ENCODE results near the gene SLIT3. TPM values are rescaled to one million over a fixed set of nuclear protein-coding genes. Genes with fewer than 3 reads are reported as not detected.
A peak's percentile ranks its signal among the peaks of the same experiment; 100 is the strongest.

SLIT3 gene
- total RNA-seq, 1 donor from 2014 or later = 70.0 TPM

GRCh38 chr5:168818558-168818957 is 482.4 kb downstream of the SLIT3 start:
- H3K36me3 ChIP-seq = no peaks in the 10 kb centered on the region
- DNase-seq (peak; percentile 78), ATAC-seq (peak; percentile 96)
- no peak overlapping the region for H3K27ac ChIP-seq
- intact Hi-C loops (cut with DNase I) = no loop called here
- no peak overlapping the region for H3K4me3 ChIP-seq
- no peaks in the 10 kb centered on the region for H3K9me3 ChIP-seq
- TF ChIP-seq CTCF (IDR thresholded peaks at IDR 0.05) = no peak
- H3K27me3 ChIP-seq = peaks cover 71% of the 10 kb centered on the region
- H3K4me1 ChIP-seq = no peaks in the 10 kb centered on the region

- no peak for ATAC-seq
- no peak for TF ChIP-seq CTCF (IDR thresholded peaks at IDR 0.05)
- Histone ChIP-seq H3K27me3 (peaks cover 66% of the 10 kb centered on the region), H3K4me3 (no peak overlapping the region), H3K36me3 (no peaks in the 10 kb centered on the region), H3K4me1 (no peaks in the 10 kb centered on the region), H3K27ac (no peak overlapping the region), H3K9me3 (no peaks in the 10 kb centered on the region)
- no peak for DNase-seq
- intact Hi-C loops (cut with DNase I) = no loop called here
Observed at GRCh38 chr5:168817591-168817990, 483.3 kb downstream of the SLIT3 start.

- H3K4me1 ChIP-seq = no peaks in the 10 kb centered on the region
- DNase-seq (no peak), ATAC-seq (no peak)
- H3K9me3 ChIP-seq = no peaks in the 10 kb centered on the region
- H3K27me3 ChIP-seq = peaks cover 56% of the 10 kb centered on the region
- H3K27ac ChIP-seq = no peak overlapping the region
- intact Hi-C loops (cut with DNase I) = no loop called here
- H3K4me3 ChIP-seq = no peak overlapping the region
- H3K36me3 ChIP-seq = no peaks in the 10 kb centered on the region
- no peak for TF ChIP-seq CTCF (IDR thresholded peaks at IDR 0.05)
Observed at GRCh38 chr5:168816661-168817060, 484.3 kb downstream of the SLIT3 start.

- DNase-seq (no peak), ATAC-seq (no peak)
- Histone ChIP-seq H3K4me1 (no peaks in the 10 kb centered on the region), H3K4me3 (no peak overlapping the region), H3K9me3 (no peaks in the 10 kb centered on the region), H3K36me3 (no peaks in the 10 kb centered on the region), H3K27ac (no peak overlapping the region), H3K27me3 (peaks cover 37% of the 10 kb centered on the region)
- intact Hi-C loops (cut with DNase I) = no loop called here
- TF ChIP-seq CTCF (IDR thresholded peaks at IDR 0.05) = no peak
Observed at GRCh38 chr5:168813184-168813968, 487.6 kb downstream of the SLIT3 start.

GRCh38 chr5:168810641-168811040 is 490.3 kb downstream of the SLIT3 start:
- Histone ChIP-seq H3K27ac (no peak overlapping the region), H3K4me3 (no peak overlapping the region), H3K4me1 (no peaks in the 10 kb centered on the region), H3K27me3 (peaks cover 32% of the 10 kb centered on the region), H3K36me3 (no peaks in the 10 kb centered on the region), H3K9me3 (no peaks in the 10 kb centered on the region)
- DNase-seq (no peak), ATAC-seq (no peak)
- no peak for TF ChIP-seq CTCF (IDR thresholded peaks at IDR 0.05)
- intact Hi-C loops (cut with DNase I) = no loop called here

Measured in upper lobe of right lung (tissue), 1 donor.